Tibial nerve (tissue), 3 donors: ENCODE measurements around the gene SPEN.

Experiments
- POLR2A ChIP-seq, 2 donors: fragments of 450-650 bp; IDR thresholded peaks; one replicate each; pipeline ENCODE4 v1.6.1; 2017; ENCODE audit warnings: antibody characterized with exemption in 2 of 2, mild to moderate bottlenecking in 2 of 2, moderate library complexity in 2 of 2
- TF ChIP-seq, protein P1 (sequence below), 5 experiments: fragments of 200-600 bp in 3 of 5; fragments of 450-650 bp in 2 of 5; sonication (generic) in 3 of 5; IDR thresholded peaks; one replicate each; pipeline ENCODE4 v1.5.1; 2016 to 2019; ENCODE audit warnings: antibody characterized with exemption in 5 of 5, mild to moderate bottlenecking in 3 of 5, moderate library complexity in 2 of 5

DNA sequence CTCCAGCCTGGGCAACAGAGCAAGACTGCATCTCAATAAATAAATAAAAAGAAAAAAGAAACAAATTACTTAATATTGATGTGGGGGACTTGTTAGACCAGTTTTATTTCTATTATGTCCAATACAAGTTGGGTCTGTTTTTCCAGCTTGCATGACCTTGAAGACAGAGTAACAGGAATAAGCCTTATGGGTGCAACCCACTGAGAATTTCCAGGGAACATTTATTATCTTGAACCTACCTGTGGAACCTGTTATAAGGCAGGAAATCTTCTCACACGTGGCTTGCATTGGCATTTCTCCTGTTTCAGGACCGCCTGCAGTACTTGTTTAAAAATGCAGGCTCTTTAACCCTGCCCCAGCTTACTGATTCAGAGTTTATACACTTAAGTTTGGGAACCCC lies 64.4 kb downstream of the SPEN start:
- TF ChIP-seq, protein P1, sequence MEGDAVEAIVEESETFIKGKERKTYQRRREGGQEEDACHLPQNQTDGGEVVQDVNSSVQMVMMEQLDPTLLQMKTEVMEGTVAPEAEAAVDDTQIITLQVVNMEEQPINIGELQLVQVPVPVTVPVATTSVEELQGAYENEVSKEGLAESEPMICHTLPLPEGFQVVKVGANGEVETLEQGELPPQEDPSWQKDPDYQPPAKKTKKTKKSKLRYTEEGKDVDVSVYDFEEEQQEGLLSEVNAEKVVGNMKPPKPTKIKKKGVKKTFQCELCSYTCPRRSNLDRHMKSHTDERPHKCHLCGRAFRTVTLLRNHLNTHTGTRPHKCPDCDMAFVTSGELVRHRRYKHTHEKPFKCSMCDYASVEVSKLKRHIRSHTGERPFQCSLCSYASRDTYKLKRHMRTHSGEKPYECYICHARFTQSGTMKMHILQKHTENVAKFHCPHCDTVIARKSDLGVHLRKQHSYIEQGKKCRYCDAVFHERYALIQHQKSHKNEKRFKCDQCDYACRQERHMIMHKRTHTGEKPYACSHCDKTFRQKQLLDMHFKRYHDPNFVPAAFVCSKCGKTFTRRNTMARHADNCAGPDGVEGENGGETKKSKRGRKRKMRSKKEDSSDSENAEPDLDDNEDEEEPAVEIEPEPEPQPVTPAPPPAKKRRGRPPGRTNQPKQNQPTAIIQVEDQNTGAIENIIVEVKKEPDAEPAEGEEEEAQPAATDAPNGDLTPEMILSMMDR (IDR thresholded peaks at IDR 0.05): no peak
- TF ChIP-seq POLR2A (IDR thresholded peaks at IDR 0.05): no peak
